H9 (cell line): ENCODE measurements around the gene CEP162. TPM values are rescaled to one million over a fixed set of nuclear protein-coding genes. Genes with fewer than 3 reads are reported as not detected.

Experiments
- DNase-seq: peaks from one replicate; pipeline ENCODE4 v3.0.0-alpha.2; 2017
- H2AFZ ChIP-seq: one replicate; pipeline ENCODE4 v1.6.1; 2013; ENCODE audit warnings: mild to moderate bottlenecking, low read length, control low read depth, moderate library complexity
- H2AK5ac ChIP-seq: 2 replicates; pipeline ENCODE4 v1.6.1; 2013; ENCODE audit warnings: low read length, control low read depth, mixed read lengths; ENCODE audit not compliant: insufficient read length
- H2BK120ac ChIP-seq: one replicate; pipeline ENCODE4 v1.6.1; 2013; ENCODE audit warnings: low read depth, mild to moderate bottlenecking, low read length, control low read depth, inconsistent platforms; ENCODE audit not compliant: poor library complexity, severe bottlenecking
- H2BK12ac ChIP-seq: 2 replicates; pipeline ENCODE4 v1.6.1; 2013; ENCODE audit warnings: low read length, control low read depth, mixed read lengths, low read depth; ENCODE audit not compliant: insufficient read length
- H2BK15ac ChIP-seq: 2 replicates; pipeline ENCODE4 v1.6.1; 2013; ENCODE audit warnings: low read depth, low read length, control low read depth
- H2BK20ac ChIP-seq: one replicate; pipeline ENCODE4 v1.6.1; 2013; ENCODE audit warnings: low read depth, mild to moderate bottlenecking, low read length, control low read depth, inconsistent platforms; ENCODE audit not compliant: poor library complexity, severe bottlenecking
- H2BK5ac ChIP-seq: 2 replicates; pipeline ENCODE4 v1.6.1; 2013; ENCODE audit warnings: low read length, control low read depth, mixed read lengths; ENCODE audit not compliant: insufficient read length
- H3K14ac ChIP-seq: 2 replicates; pipeline ENCODE4 v1.6.1; 2013; ENCODE audit warnings: low read length, control low read depth; ENCODE audit not compliant: insufficient read depth
- H3K18ac ChIP-seq: 2 replicates; pipeline ENCODE4 v1.6.1; 2013; ENCODE audit warnings: low read depth, mild to moderate bottlenecking, mixed read lengths, low read length, control low read depth; ENCODE audit not compliant: insufficient read length
- H3K23ac ChIP-seq: 2 replicates; pipeline ENCODE4 v1.6.1; 2013; ENCODE audit warnings: low read length, control low read depth, mixed read lengths, low read depth; ENCODE audit not compliant: insufficient read length
- H3K23me2 ChIP-seq: 2 replicates; pipeline ENCODE4 v1.6.1; 2013; ENCODE audit warnings: low read depth, mild to moderate bottlenecking, mixed read lengths, low read length, control low read depth; ENCODE audit not compliant: insufficient read length, poor library complexity, severe bottlenecking
- H3K27ac ChIP-seq: 2 replicates; pipeline ENCODE4 v1.5.1; 2013; ENCODE audit warnings: low read length, control low read depth, mixed read lengths, low read depth; ENCODE audit not compliant: insufficient read length
- H3K27me3 ChIP-seq: 2 replicates; pipeline ENCODE4 v1.6.1; 2013; ENCODE audit warnings: low read length, control low read depth, inconsistent platforms; ENCODE audit not compliant: insufficient read depth
- H3K4ac ChIP-seq: 2 replicates; pipeline ENCODE4 v1.6.1; 2013; ENCODE audit warnings: low read depth, mild to moderate bottlenecking, control low read depth, inconsistent platforms, low read length, moderate library complexity
- H3K4me1 ChIP-seq: 2 replicates; pipeline ENCODE4 v1.6.1; 2013; ENCODE audit warnings: low read length, control low read depth, inconsistent platforms; ENCODE audit not compliant: insufficient read depth
- H3K4me2 ChIP-seq: 2 replicates; pipeline ENCODE4 v1.6.1; 2013; ENCODE audit warnings: low read length, control low read depth, mixed read lengths; ENCODE audit not compliant: insufficient read length, insufficient read depth
- H3K56ac ChIP-seq: 2 replicates; pipeline ENCODE4 v1.6.1; 2013; ENCODE audit warnings: low read depth, mild to moderate bottlenecking, mixed read lengths, low read length, control low read depth; ENCODE audit not compliant: insufficient read length
- H3K79me1 ChIP-seq: 2 replicates; pipeline ENCODE4 v1.6.1; 2013; ENCODE audit warnings: low read depth, mild to moderate bottlenecking, moderate library complexity, low read length, control low read depth, inconsistent platforms; ENCODE audit not compliant: insufficient read depth, poor library complexity, severe bottlenecking
- H3K79me2 ChIP-seq: 2 replicates; pipeline ENCODE4 v1.6.1; 2013; ENCODE audit warnings: low read length, control low read depth, inconsistent platforms; ENCODE audit not compliant: insufficient read depth
- H3K9ac ChIP-seq: 2 replicates; pipeline ENCODE4 v1.6.1; 2013; ENCODE audit warnings: low read length, control low read depth, mixed read lengths; ENCODE audit not compliant: insufficient read length; ENCODE audit errors: extremely low read depth
- H3K9me3 ChIP-seq: one replicate; pipeline ENCODE4 v1.6.1; 2013; ENCODE audit warnings: low read depth, low read length, inconsistent platforms; ENCODE audit not compliant: control insufficient read depth
- H3T11ph ChIP-seq: one replicate; pipeline ENCODE4 v1.6.1; 2013; ENCODE audit warnings: mild to moderate bottlenecking, low read length, control low read depth, inconsistent platforms
- H4K20me1 ChIP-seq: one replicate; pipeline ENCODE4 v1.6.1; 2013; ENCODE audit not compliant: control insufficient read depth, insufficient read length, insufficient read depth
- H4K5ac ChIP-seq: 2 replicates; pipeline ENCODE4 v1.6.1; 2013; ENCODE audit warnings: low read depth, mild to moderate bottlenecking, mixed read lengths, low read length, control low read depth; ENCODE audit not compliant: insufficient read length
- H4K8ac ChIP-seq: replicated peaks from 2 replicates; pipeline ENCODE4 v1.6.1; 2013; ENCODE audit warnings: low read length, control low read depth, mixed read lengths, low read depth; ENCODE audit not compliant: insufficient read length
- H4K91ac ChIP-seq: 2 replicates; pipeline ENCODE4 v1.6.1; 2013; ENCODE audit warnings: low read depth, mild to moderate bottlenecking, moderate library complexity, mixed read lengths, low read length, control low read depth; ENCODE audit not compliant: insufficient read length
- H3K27ac Mint-ChIP-seq, 3 experiments: 2 replicates in 2 of 3; 3 replicates in 1 of 3; pipeline ENCODE4 v1.8.0; 2020 to 2021; ENCODE audit warnings: mixed read lengths in 3 of 3, mild to moderate bottlenecking in 1 of 3, moderate library complexity in 1 of 3
- H3K27me3 Mint-ChIP-seq: 2 replicates; pipeline ENCODE4 v1.8.0; 2021; ENCODE audit warnings: low read depth, mild to moderate bottlenecking, moderate library complexity, mixed read lengths
- H3K36me3 Mint-ChIP-seq, 3 experiments: 2 replicates in 2 of 3; 3 replicates in 1 of 3; pipeline ENCODE4 v1.8.0; 2020 to 2021; ENCODE audit warnings: low read depth in 3 of 3, mixed read lengths in 3 of 3; ENCODE audit not compliant: insufficient read depth in 1 of 3
- H3K4me1 Mint-ChIP-seq, 2 experiments: 2 replicates each; pipeline ENCODE4 v1.8.0; 2020; ENCODE audit warnings: mixed read lengths in 2 of 2
- H3K4me3 Mint-ChIP-seq, 2 experiments: 2 replicates in 1 of 2; 3 replicates in 1 of 2; pipeline ENCODE4 v1.8.0; 2020 to 2021; ENCODE audit warnings: mild to moderate bottlenecking in 2 of 2, mixed read lengths in 2 of 2, moderate library complexity in 1 of 2
- H3K9me3 Mint-ChIP-seq, 2 experiments: 2 replicates in 1 of 2; 3 replicates in 1 of 2; pipeline ENCODE4 v1.8.0; 2020; ENCODE audit warnings: mild to moderate bottlenecking in 2 of 2, mixed read lengths in 2 of 2, moderate library complexity in 1 of 2
- WGBS: extraction: QIAGEN DNeasy Blood & Tissue Kit; methylation state at CpG from one replicate; pipeline ENCODE4 v1.1.7; 2013; ENCODE audit warnings: missing lambda C conversion rate, low lambda C conversion rate, mixed read lengths; ENCODE audit not compliant: insufficient read length; ENCODE audit errors: extremely low coverage; 5-methylcytosine and 5-hydroxymethylcytosine counted together
- total RNA-seq: library from RNA; stranded (reverse); gene quantifications from 2 replicates; pipeline ENCODE4 v1.2.1, GENCODE V29; 2021
- TF ChIP-seq, protein P1 (sequence below): fragments of 200-600 bp; sonication (generic); conservative IDR thresholded peaks from 3 replicates; pipeline ENCODE4 v1.8.0; 2021; ENCODE audit warnings: antibody characterized with exemption, mild to moderate bottlenecking

The CEP162 gene
- total RNA-seq, 1 experiment from 2014 or later, result 11.5 TPM

DNA sequence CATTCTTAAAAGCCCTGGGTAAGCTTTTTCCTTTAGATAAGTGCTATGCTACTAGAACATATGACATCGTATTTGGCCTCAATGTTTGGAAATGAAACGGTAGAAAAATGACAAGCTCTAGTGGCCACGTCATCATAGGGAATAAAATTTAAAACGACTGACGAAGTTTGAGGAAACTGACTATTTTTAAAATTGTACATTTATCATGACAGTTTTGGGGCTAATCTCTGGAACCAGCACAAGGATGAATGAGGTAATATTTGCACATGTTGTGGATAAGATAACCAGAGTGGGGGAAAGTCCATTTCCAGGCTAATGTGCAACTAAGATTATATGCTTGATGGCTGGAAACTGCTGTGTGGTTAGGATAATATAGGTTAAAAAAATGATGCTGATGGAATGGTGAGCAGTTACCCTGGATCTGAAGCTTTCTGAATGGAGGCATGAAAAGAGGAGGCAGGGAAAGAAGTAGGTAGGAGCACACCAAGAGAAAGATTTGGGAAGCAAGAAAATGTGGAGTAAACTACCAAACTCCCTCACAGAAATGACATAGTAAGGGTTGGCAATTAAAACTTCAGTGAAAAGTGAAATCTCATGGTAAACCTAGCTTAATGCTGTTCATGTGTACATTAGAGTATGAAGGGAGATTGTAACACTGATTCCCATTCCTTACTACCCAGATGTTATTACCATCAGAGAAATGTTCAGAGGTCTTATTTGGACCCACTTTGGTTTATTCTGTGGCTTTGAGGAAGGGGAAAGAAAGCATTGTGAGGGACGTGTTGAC lies 42.7 kb upstream of the CEP162 start:
- TF ChIP-seq, protein P1, sequence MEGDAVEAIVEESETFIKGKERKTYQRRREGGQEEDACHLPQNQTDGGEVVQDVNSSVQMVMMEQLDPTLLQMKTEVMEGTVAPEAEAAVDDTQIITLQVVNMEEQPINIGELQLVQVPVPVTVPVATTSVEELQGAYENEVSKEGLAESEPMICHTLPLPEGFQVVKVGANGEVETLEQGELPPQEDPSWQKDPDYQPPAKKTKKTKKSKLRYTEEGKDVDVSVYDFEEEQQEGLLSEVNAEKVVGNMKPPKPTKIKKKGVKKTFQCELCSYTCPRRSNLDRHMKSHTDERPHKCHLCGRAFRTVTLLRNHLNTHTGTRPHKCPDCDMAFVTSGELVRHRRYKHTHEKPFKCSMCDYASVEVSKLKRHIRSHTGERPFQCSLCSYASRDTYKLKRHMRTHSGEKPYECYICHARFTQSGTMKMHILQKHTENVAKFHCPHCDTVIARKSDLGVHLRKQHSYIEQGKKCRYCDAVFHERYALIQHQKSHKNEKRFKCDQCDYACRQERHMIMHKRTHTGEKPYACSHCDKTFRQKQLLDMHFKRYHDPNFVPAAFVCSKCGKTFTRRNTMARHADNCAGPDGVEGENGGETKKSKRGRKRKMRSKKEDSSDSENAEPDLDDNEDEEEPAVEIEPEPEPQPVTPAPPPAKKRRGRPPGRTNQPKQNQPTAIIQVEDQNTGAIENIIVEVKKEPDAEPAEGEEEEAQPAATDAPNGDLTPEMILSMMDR, result no peak
- WGBS, result no CpG with 5 or more reads among the region's 6 CpGs
- no peak overlapping the region for H2BK20ac ChIP-seq
- no peak overlapping the region for H3T11ph ChIP-seq
- no peak overlapping the region for H3K9ac ChIP-seq
- no peak overlapping the region for H4K5ac ChIP-seq
- Mint-ChIP-seq H3K4me1 (no peaks in the 10 kb centered on the region), H3K4me3 (no peak overlapping the region), H3K36me3 (no peaks in the 10 kb centered on the region; a peak in 1 of 7 replicates), H3K27ac (no peak overlapping the region), H3K9me3 (no peaks in the 10 kb centered on the region; a peak in 1 of 5 replicates), H3K27me3 (no peaks in the 10 kb centered on the region; the same call in 1 of the 2 replicates)
- H3K4ac ChIP-seq, result no peak overlapping the region
- no peak for DNase-seq
- H2AK5ac ChIP-seq, result no peak overlapping the region
- H2BK12ac ChIP-seq, result no peak overlapping the region
- no peak overlapping the region for H3K23ac ChIP-seq
- H2BK120ac ChIP-seq, result no peak overlapping the region
- no peak overlapping the region for H3K18ac ChIP-seq
- no peak overlapping the region for H3K27ac ChIP-seq
- no peak overlapping the region for H4K91ac ChIP-seq
- H3K27me3 ChIP-seq, result no peaks in the 10 kb centered on the region
- no peaks in the 10 kb centered on the region for H4K20me1 ChIP-seq
- no peaks in the 10 kb centered on the region; the same call in 1 of the 2 replicates for H3K4me1 ChIP-seq
- H2AFZ ChIP-seq, result no peak overlapping the region
- H3K23me2 ChIP-seq, result no peaks in the 10 kb centered on the region
- H3K4me2 ChIP-seq, result no peak overlapping the region
- H3K79me1 ChIP-seq, result no peaks in the 10 kb centered on the region
- H3K14ac ChIP-seq, result no peak overlapping the region
- no peaks in the 10 kb centered on the region for H3K9me3 ChIP-seq
- no peak overlapping the region for H4K8ac ChIP-seq
- H2BK15ac ChIP-seq, result no peak overlapping the region
- H3K79me2 ChIP-seq, result no peaks in the 10 kb centered on the region
- no peak overlapping the region for H3K56ac ChIP-seq
- no peak overlapping the region for H2BK5ac ChIP-seq
